RCC 7860 (cell line): ENCODE data around the gene NPDC1.
A peak's percentile ranks its signal among the peaks of the same experiment; 100 is the strongest.

ENCODE experiments used
- DNase-seq: peaks from one replicate; pipeline ENCODE4 v3.0.0-alpha.2; 2015; ENCODE audit warnings: low spot score
- FAIRE-seq: peaks from 2 replicates; lab custom pipeline; 2012; peaks lifted over from hg19 to GRCh38; lab: Jason Lieb, UNC

Gene NPDC1, protein sequence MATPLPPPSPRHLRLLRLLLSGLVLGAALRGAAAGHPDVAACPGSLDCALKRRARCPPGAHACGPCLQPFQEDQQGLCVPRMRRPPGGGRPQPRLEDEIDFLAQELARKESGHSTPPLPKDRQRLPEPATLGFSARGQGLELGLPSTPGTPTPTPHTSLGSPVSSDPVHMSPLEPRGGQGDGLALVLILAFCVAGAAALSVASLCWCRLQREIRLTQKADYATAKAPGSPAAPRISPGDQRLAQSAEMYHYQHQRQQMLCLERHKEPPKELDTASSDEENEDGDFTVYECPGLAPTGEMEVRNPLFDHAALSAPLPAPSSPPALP

DNA sequence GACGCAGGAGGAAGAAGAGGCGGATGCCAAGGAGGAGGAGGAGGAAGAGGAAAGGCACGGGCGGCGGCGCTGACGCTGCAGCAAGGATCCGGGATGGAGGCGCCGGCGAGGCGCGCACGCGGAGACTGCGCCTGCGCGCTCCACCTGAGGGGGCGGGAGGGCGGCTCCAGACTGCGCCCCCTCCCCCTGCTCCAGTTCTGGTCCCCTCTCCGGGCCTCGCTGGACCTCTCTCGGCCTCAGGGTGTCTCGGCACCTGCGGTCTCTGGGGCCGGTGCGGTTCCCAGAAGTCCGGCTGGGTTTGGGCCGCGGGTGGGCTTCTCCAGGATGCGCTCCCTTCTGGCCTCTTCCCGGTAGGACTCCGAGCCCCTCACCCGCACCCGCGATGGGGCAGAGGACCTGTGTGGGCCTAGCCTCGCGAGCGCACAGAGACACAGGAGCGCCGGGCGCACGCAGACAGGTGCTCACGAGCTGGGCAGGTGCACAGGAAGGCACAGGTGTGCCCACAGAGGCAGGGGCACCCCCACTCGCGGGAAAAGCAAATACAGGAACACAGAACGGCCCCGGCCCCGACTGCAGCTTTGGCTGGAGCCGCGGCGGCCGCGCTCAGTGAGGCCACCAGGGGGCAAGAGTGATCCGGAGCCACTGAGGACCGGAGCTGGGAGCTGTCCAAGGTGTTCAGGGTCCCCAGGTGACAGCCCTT is at the start of gene NPDC1:
Gene NPDC1 (minus strand): TSS at position 90 of the 700 bp plus-strand sequence. CDS start 188 bp downstream, outside the sequence.
- peak; percentile 62 for DNase-seq
- FAIRE-seq = no peak

DNA sequence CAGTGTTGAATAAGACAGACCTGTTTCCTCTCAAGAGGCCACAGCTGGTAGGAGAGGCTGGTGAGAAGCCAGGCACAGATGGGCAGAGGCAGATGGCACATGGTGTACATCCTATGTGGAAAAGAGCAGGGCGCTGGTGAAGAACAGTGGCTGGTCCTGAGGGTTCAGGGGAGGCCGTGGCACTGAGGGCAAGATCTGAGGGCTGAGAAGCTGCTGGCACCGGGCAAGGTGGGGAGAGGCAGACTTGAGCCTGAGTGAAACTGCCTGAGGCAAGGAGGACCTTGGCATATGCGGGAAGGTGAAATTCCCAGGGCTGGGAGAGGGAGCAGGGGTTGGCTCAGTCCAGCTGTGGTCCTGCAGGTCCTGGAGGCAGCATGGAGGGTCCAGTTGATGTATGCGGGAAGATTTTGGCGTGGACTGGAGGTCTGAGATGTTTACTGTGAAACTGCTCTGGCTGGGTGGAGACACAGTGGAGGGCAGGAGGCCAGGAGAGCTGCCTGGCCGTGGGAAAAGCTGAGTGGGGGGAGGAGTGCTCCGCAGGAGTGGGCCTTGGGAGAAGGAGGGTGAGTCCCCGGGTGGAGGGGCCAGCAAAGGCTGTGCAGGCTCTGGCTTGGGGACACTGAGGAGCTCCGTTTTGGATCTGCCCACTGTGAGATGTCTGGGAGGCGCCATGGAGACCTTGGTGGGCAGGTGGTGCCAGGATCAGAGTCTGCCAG is 43.4 kb upstream of the NPDC1 start:
- DNase-seq (no peak), FAIRE-seq (no peak)

DNA sequence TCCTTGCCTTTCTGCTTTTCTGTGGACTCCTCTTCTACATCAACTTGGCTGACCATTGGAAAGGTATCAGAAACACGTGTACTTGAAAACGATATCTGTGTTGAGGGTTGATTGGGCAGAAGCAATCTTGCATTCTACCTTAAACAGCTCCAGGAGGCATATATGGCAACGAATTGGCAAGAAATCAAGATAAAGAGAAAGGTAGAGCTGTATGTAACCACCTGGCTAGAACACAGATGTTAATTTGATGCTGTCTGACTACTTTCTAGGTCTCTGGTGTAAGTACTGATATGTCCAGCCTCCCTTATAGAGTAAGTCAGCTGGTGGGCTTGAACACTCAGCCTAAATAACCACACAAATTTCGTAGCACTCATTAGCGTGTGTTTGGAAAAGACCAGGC is 42.1 kb upstream of the NPDC1 start:
- FAIRE-seq = no peak

DNA sequence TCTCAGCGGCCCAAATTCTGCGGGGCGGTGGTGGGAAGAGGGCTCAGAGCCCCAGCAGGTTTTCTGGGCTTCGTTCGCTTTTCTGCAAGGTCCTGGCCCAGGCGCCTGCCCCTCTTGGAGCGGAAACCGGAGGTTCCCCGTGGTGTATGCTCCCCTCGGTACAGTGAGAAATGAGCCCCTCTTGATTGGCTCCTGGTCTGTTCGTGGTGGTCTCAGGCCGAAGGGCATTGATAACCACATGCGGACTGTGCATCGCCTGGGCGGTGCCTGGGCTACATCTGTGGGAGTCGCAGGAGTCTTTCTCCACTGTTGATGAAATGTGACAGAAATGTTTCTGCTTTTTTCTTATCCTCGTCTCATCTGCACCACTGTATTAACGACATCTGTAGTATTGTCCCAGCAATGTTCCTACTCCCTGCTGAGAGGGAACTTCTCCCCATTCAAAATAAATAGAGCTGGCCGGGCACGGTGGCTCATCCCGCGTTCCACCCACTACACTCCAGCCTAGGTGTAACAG is 41.5 kb upstream of the NPDC1 start:
- DNase-seq = no peak
- no peak for FAIRE-seq

More for the DNA sequence above, 42.1 kb upstream of the NPDC1 start:
- DNase-seq = no peak

DNA sequence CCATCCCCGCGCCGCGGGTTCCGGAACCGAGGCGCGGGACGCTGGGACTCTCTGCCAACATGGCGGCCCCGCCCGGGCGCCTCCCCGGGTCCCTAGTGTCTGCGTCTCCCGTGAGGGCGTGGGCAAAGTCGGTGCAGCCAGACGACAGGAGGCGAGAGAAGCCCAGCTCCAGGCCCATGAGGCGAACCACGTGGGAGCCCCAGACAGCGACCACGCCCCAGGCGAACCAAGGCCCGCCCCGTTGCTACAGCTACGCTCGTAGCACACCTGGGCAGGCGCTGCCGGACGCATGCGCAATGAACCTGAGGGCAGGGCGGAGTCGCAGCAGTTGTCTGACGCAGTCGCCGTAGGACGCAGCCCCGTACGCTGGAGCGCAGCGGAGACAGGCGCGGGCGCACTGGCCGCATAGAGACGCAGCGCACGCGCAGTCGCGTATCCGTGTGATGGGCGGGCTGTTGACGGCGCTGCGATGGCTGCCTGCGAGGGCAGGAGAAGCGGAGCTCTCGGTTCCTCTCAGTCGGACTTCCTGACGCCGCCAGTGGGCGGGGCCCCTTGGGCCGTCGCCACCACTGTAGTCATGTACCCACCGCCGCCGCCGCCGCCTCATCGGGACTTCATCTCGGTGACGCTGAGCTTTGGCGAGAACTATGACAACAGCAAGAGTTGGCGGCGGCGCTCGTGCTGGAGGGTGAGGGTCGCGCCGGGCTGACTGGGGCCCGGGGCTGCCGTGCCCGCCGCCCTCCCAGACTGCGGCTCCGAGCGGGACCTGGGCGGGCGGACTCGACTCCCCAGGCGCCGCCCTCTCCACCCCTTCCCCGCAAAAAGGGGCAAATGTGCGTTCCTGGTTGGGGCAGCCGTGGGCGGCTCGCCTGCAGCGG is 40.8 kb upstream of the NPDC1 start, which contains the start of gene MAN1B1:
Gene MAN1B1 (plus strand): TSS at position 455 of the 878 bp plus-strand sequence. CDS start 15 bp downstream, at position 470.
- peak; percentile 84 for FAIRE-seq

DNA sequence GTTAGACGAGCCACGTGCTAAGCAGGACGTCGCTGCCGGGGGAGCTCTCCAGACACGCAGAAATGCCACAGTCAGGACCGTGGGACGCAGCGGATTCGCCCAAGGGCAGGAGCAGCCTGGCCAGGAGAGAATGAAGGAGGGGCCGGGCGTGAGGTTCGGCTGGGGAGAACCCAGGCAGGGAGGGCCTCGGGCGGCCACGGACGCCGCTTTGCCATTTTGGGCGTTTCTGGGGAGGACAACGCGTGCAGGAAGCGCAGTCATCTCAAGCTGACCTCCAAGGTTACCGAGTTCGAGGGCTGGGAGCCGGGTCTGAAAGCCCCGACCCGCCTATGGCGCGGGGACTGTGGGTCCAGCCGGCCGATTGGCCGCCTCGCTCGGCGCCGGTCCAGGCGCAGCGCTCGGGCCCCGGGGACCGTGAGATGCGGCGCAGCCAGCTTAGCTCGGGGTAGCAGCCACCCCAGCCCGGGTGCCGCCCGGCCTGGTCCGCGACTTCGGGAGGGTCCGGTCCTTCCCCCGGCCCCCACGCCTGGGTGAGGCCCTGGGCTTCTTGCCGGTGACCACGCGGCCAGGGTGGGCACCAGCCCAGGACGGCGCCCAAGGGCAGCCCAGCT is 40.0 kb upstream of the NPDC1 start:
- no peak for FAIRE-seq
- DNase-seq = peak; percentile 47

More for the DNA sequence above, 40.8 kb upstream of the NPDC1 start, which contains the start of gene MAN1B1:
- DNase-seq = peak; percentile 100

DNA sequence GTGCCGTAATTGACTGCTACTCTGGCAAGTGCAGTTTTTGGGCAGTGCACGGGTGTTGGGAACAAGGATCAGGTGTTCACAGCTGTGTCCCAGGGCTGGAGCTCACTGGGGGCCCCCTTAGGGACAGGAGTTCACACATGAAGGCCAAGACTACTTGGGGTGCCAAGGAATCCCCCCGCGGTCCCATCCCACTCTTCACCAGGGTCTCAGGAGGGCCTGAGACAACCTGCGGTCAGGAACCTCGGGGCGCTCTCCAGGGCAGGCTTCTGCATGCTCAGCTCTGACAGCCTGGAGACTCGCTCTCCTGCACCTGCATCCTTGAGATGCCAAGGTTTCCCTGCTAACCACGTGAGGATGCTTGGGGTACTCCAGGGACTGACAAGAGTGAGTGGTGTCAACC is 38.5 kb upstream of the NPDC1 start:
- no peak for DNase-seq
- FAIRE-seq = no peak

DNA sequence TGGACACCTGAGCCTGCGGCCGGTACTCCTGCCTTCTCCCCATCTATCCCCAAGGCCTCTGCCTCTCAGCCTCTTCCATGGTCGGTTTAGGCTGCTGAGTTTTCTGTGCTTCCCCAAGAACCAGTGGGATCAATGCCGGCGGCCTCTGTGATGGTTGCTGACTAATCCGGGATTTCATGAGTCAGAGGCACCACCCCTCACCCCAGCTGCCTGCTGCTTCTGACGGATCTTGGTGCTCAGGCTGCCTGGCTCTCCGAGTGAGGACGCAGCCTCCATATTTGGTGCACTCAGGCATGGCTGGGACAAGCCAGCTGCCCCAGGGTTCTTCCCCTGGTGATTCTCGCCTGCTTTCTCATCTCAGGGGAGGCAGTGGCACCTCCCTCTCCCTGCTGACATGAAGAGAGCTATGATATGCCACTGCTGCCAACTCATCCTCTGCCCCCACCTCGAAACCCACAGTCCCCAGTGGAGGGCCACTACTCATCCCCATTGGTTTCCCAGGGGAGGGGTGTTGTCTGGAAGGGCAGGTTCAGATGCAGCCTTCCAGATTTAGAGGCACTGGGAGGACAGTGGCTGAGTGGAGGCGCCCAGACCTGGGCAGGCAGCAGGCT is 37.5 kb upstream of the NPDC1 start:
- peak; percentile 98 for FAIRE-seq
- DNase-seq = peak; percentile 100

DNA sequence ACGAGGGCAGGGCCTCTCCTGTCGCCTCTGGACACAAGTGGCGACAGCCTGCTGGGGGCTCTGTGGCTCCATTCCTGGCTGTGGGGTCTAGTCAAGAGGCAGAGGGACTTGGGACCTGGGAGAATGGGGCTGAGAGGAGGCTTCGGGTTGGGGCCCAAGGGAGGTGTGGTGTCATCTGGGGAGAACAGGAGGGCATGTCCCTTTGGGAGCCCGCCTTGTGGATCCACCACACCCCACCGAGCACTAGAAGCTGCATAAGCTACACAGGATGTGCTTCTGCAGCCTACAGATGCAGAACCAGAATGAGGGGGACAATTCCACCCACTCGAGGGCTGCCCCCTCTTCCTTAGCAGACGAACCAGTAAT is 36.9 kb upstream of the NPDC1 start:
- no peak for FAIRE-seq

DNA sequence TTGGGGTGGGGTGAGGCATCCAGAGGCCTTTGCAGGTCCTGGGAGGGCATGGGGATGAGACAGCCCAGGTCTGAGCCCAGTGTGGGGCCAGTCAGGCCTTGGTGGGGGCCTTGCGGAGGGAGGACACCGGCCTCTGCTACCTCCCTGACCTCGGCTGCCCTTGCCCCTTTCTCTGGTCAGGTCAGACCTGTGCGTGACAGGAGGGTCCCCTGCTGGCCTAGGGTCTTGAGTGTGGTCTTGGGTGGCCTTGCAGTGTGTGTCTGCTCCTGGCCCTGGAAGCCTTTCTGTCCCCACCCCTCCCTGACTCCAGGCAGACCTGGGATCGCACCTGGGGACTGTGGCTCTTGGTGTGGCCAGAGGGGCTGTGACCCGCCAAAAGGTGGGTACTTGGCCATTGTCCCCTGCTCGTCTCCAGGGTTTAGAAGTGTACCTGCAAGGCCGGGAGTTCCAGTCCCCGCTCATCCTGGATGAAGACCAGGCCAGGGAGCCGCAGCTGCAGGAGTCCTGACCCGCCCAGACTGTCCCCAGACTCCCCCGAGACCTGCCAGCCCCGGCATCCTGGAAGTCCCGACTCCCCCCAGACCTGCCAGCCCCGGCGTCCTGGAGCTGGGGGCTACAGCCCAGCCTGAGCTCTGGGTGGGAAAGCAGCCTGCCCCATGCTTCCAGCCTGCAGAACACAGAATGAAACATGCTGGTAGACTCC is 36.4 kb upstream of the NPDC1 start:
- FAIRE-seq (no peak), DNase-seq (no peak)

More for the DNA sequence above, 36.9 kb upstream of the NPDC1 start:
- DNase-seq = peak; percentile 7

DNA sequence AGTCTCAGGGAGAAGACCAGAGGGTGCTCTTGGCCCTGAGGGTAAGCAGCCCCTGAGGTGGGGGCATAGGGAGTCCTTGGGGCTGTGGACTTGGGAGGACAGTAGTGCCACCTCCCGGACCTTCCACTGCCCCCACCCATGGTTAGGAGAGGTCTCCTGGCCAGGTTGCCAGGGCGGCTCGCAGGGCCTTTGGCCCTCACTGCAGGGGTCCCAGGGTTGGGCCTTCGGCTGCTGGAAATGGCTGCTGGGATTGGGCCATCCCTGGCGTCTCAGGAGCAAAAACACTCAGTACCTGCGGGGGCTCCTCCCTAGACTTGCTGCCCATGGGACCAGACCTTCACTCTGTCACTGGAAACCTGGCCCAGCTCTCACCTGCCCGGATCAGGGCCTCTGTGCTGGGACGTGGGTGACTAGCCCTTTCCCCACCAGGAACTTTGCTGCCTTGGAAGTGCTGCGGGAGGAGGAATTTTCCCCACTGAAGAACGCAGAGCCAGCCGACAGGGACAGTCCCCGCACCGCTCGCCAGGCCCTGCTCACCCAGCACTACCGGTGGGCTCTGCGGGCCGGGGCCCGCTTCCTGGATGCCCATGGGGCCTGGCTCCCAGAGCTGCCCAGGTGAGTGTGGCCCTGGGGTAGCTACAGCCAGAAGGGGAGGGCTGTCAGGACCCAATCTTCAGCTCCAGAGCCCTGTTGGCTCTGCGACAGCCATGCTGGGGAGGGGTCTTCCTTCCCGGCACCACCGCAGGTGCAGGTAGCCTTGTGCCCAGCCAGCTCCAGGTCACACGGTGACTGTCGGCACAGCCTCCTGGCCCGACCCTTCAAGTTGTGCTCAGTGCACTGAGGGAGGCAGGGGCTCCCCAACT is 34.5 kb upstream of the NPDC1 start:
- DNase-seq = no peak
- FAIRE-seq = no peak

DNA sequence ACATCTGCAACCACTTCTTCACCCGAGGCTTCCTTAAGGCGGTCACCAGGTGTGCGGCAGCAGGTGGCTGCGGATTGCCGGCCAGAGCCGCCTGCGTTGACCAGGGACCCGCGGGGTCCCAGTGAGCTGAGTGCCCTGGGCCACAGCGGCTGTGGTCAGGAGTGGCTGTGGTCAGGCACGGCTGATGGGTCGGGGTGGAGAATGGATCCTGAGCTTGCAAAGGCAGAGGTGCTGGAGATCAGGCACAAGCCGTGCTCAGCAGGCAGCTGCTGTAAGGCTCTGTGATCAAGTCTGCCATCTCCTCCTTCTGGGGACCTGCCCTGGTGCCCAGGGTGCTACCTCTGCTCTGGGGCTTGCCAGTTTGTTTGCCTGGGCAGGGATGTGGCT is 33.4 kb upstream of the NPDC1 start:
- no peak for DNase-seq
- no peak for FAIRE-seq

DNA sequence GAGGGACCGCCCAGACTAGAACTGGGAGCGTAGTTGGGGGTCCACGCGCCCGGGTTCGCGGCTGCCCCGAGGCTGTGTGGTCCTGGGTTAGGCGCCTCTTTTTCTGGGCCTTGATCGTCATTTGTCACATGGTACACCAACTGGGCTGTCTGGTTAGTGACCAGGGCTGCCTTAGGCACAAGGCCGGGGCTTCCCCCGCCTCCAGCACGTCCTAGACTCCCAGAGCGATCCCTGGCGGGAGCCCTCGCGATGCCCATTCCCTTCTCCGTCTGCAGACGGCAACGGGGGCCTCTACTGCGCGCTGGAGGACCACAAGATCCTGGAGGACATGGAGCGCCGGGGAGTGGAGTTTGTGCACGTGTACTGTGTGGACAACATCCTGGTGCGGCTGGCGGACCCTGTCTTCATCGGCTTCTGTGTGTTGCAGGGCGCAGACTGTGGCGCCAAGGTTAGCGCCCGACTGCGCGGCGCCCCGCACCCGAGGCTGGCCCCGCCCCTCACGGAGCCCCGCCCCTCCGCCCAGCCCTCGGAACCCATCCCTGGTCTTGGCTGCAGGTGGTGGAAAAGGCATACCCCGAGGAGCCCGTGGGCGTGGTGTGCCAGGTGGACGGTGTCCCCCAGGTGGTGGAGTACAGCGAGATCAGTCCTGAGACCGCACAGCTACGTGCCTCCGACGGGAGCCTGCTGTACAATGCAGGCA is 32.9 kb upstream of the NPDC1 start:
- FAIRE-seq (no peak), DNase-seq (no peak)

DNA sequence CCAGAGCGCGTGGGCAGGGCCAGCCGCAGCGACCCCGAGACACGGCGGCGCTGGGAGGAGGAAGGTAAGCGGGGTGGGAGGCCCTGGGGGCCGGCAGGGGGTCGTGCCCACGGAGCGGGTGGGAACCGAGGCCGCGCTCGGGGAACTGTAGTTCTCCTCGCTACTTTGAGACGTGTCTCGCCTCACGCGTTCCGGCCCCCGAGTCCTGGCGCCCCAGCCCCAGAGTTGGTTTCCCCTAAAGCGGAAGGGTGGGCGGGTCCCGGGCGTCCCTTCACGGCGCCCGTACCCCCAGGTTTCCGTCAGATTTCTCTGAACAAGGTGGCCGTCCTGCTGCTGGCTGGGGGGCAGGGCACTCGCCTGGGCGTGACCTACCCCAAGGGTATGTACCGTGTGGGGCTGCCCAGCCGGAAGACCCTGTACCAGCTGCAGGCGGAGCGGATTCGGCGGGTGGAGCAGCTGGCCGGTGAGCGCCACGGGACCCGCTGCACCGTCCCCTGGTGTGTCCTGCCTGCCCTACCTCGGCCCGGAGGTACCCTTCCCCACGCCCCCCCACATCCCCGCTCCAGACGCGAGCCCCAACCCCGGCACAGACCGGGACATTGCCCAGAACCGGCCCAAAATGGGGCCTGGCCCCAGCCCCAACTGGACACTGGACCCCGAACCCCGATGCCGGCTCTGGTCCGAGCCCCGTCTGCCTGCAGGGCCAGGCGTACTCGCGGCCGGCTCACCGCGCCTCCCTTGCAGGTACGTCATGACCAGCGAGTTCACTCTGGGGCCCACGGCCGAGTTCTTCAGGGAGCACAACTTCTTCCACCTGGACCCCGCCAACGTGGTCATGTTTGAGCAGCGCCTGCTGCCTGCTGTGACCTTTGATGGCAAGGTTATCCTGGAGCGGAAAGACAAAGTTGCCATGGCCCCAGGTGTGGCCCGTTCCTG is 32.0 kb upstream of the NPDC1 start:
- DNase-seq = no peak
- no peak for FAIRE-seq

DNA sequence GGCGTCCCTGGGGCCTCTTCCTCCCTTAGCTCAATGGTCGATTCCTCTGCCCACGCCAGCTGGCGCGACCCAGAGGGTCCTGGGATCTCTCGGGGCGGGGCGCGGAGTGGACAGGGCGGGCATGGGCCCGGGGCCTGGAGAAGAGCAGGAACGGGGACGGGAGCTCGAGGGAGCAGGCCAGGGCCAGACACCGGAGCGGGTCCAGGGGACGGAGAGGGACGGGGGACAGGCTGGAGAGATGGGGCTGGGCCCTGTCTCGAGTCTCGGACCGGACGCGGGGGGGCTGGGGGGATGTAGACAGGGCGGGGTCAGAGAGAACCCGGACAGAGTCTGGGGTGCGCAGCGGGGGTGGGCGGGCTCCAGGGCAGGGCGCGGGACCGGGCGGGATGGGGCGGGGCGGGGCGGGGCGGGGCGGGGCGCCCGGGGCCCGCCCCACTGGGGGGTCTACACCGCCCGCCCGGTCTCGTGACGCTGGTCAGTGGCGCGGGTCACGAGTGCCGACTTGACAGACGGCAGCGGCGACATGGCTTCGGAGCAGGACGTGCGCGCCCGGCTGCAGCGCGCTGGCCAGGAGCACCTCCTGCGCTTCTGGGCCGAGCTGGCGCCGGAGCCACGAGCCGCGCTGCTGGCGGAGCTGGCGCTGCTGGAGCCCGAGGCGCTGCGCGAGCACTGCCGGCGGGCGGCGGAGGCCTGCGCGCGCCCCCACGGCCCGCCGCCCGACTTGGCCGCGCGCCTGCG is 31.2 kb upstream of the NPDC1 start, which contains the start of gene UAP1L1:
Gene UAP1L1 (plus strand): TSS at position 508 of the 738 bp plus-strand sequence. CDS start 16 bp downstream, at position 524.
- FAIRE-seq = no peak
- peak; percentile 17 for DNase-seq
